Measurements from ENCODE around the gene WDR64.

WDR64 gene

DNA sequence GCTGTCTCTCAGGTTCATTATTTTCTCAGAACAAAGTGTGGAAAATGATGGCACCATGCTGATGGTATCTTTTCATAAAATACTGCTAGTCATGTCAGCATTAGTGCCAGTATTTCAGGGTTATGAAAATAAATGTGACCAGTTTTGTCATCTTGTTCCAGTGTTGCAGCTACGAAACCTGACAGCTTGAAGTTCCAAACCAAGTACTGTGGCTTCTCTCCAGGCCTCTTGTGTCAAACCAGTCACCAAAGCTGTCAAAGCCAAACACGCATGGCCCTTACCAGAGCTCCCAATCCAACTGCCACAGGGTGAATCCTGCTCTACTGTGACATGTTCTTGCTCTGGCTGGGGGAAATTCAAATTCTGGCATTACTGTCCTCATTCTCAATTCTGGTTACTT, 175.2 kb downstream of the WDR64 start:
- FAIRE-seq: no peak
- no peak for DNase-seq (ENCODE audit: insufficient read length, low spot score)

DNA sequence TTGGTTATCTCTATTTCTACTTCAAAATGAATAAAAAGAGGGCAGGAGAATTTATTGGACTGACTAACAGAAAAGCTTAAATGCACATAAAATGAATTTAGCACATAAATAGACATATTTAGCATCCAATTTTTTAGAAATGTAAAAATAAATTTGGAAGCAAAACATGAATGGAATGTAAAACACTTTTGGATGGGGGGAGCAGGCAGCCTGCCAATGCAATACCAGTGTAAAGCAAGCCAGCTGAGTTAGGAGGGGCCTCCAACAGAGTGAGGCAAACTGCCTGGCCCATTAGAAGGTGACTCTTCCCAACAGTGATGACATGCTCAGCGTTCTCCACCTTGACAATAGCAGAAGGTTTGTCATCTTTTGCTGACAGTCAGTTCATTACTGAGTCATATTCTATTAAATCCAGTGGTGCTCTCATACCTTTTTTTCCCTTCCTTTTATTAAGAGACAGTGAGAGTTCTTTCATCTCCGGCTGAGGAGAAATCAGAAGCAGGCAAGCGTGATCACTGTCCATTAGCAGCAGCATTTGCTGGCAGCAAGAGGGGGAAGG, 176.5 kb downstream of the WDR64 start:
- no peak for FAIRE-seq
- no peak for DNase-seq (ENCODE audit: insufficient read length, low spot score)

GRCh38 chr1:241829468-241829867, 177.4 kb downstream of the WDR64 start:
- FAIRE-seq: no peak

GRCh38 chr1:241834733-241835377, 182.8 kb downstream of the WDR64 start:
- FAIRE-seq: no peak
- no peak for DNase-seq (ENCODE audit: insufficient read length, low spot score)

More at GRCh38 chr1:241829468-241829867, 177.4 kb downstream of the WDR64 start:
- DNase-seq (ENCODE audit: insufficient read length, low spot score): no peak

GRCh38 chr1:241836941-241837340, 184.9 kb downstream of the WDR64 start:
- DNase-seq (ENCODE audit: insufficient read length, low spot score): no peak

DNA sequence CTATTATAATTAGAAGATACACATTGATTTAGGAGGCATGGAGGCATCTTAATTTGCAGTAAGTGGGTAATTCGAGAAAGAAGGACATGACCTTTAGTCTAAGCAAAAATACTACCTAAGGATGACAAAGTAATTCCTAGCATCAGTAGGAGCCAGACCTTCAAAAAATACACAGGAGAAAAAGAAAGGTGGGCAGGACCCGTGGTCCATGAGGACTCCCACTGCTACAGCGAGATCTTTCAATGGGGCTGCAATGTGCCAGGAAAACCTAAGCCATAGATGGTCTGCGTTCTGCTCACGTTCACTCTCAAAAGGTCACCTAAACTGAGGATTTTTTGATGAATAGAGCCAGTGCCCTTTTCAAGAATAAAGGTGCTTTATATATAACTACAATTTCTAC, 185.3 kb downstream of the WDR64 start:
- FAIRE-seq (no peak), DNase-seq (ENCODE audit: insufficient read length, low spot score) (no peak)

More at GRCh38 chr1:241836941-241837340, 184.9 kb downstream of the WDR64 start:
- no peak for FAIRE-seq

DNA sequence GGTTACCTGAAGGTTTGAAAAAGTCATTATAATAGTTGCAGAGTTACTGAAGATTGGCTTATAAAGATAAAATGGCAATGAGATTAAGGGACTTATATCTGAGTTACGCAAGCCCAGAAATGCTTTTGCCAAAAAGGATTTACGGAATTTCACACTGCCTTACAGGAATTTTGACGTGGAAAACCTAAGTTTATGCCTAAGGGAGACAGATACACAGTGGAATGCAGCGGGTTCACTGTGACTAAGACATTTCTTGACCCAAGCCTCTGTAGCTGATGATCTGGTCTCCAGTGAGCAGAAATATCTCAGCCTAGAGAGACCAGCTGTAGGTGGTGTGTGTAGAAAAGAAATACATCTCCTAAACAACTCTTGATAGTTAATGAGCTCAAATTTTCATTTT, 185.8 kb downstream of the WDR64 start:
- DNase-seq (ENCODE audit: insufficient read length, low spot score): no peak
- FAIRE-seq: no peak

DNA sequence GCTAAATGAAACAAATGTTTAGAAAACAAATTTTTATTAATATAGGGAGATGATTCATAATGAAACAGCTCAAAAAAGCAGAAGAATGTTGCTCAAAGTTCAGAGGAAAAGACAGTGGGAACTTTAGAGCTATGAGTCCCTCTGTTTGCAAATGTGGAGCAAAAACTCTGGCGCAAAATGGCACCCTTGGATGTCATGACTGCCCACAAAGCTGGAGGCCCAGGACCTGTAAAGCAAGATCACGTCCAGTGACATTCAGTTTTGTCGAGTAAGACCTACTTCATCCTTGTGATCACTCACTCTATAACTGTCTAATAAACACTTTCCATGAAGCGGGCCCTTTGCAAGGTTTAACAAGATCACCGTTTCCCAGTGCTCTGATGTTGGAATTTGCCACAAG, 186.8 kb downstream of the WDR64 start:
- DNase-seq (ENCODE audit: insufficient read length, low spot score) (no peak), FAIRE-seq (no peak)

- no peak for FAIRE-seq
- DNase-seq (ENCODE audit: insufficient read length, low spot score): no peak
Observed at GRCh38 chr1:241839369-241839979, 187.4 kb downstream of the WDR64 start.

GRCh38 chr1:241840164-241840563, 188.1 kb downstream of the WDR64 start:
- no peak for FAIRE-seq
- no peak for DNase-seq (ENCODE audit: insufficient read length, low spot score)

DNA sequence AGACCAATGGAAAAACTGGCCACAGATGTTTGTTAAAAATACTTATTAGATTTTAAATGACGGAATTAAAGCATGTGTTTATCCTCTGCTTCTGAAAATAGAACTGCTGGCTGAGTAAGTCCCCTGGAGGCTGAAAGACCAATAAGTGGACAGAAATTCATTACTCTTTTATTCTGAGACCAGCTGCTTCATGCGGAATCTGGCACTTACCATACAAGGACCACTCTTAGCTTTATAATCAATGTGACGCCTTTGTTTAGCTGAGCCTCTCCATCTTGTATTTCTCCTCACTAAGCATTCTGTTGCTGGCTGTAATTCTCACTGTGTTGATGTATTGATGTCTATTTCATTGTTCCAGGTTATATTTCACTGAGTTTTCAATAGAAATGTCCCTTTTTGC, 189.6 kb downstream of the WDR64 start:
- no peak for FAIRE-seq

DNA sequence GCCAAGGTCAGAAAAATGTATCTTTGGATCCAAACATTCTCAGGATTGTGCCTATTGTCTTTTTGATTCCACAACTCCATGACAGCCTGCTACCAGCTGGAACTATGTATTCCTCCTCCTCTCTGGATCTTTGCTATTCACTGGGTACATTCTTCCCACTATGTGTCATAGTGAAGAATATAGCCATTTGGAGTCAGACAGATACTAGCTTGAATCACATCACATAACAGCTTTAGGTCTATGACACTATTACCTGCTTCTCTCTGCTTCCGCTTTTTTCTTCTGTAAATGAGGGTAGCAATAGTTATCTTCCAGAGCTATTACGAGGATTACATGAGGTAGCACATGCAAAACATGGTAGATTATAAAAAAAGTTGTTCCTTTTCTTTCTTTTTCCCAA, 190.5 kb downstream of the WDR64 start:
- DNase-seq (ENCODE audit: insufficient read length, low spot score) (no peak), FAIRE-seq (no peak)

More for the DNA sequence above, 189.6 kb downstream of the WDR64 start:
- DNase-seq (ENCODE audit: insufficient read length, low spot score): no peak

- no peak for DNase-seq (ENCODE audit: insufficient read length, low spot score)
- no peak for FAIRE-seq
Observed at GRCh38 chr1:241844593-241844992, 192.5 kb downstream of the WDR64 start.

DNA sequence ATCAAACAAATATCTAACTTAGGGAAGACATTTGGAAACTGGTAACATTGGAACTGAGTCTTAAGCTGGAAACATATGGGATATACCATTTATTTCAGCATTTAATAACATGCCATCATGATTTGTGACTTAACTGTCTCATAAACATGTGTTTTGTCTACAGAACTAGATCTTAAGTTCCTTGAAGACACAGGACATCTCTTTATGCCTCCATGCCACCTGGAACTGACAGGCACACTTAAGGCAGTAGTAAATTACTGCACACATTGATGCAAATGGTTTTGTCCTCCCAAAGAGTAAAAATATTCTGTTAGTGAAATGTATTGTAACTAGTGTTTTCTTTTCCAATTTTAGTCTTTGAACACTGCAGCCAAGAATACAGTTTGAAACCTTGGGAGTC, 194.3 kb downstream of the WDR64 start:
- FAIRE-seq (no peak), DNase-seq (ENCODE audit: insufficient read length, low spot score) (no peak)

GRCh38 chr1:241846862-241847539, 194.9 kb downstream of the WDR64 start:
- FAIRE-seq (peak; percentile 55), DNase-seq (ENCODE audit: insufficient read length, low spot score) (no peak)

DNA sequence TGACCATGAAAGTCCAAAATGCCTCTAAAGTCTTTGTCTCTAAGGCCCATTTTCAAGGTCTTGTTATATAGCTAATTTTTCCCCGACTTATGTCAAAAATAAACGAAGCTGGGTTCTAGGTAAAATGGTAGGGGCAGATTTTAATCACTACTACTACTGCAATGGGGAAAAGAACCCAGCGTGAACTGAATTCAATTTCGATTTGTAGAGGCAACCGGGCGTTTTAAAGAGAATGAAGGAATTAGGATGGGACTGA, 195.4 kb downstream of the WDR64 start:
- FAIRE-seq (no peak), DNase-seq (ENCODE audit: insufficient read length, low spot score) (no peak)

GRCh38 chr1:241847796-241848685, 196.0 kb downstream of the WDR64 start, which contains the start of gene EXO1:
Gene EXO1, plus strand, starts transcription at chr1:241848204. Its CDS starts 2,222 bp downstream, at chr1:241850426.
- DNase-seq (ENCODE audit: insufficient read length, low spot score): peak; percentile 87
- FAIRE-seq: peak; percentile 94

DNA sequence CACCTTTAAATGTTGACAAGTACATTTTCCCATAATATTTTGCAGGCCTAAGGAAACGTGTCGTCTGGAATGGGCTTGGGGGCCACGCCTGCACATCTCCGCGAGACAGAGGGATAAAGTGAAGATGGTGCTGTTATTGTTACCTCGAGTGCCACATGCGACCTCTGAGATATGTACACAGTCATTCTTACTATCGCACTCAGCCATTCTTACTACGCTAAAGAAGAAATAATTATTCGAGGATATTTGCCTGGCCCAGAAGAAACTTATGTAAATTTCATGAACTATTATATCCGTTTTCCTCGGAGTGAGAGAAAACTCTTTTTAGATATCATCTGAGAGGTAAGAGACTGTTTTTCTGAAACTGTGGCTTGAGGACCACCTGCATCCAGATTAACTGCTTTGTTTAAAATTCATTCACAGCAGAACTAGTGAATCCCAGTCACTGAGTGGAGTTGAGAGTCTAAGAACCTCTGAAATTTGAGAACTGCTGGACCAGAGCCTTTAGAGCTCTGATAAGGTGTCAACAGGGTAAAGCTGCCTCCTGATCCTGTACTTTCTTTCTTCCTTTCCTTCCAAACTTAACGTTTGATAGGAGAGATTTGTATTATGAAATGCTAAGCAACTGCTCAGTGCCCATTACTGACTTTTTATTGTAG, 196.7 kb downstream of the WDR64 start:
- DNase-seq (ENCODE audit: insufficient read length, low spot score) (no peak), FAIRE-seq (peak; percentile 4)

- DNase-seq (ENCODE audit: insufficient read length, low spot score) (no peak), FAIRE-seq (no peak)
Observed at GRCh38 chr1:241849345-241849695, 197.2 kb downstream of the WDR64 start.

Measured in GM19239 (cell line).